HG03025 (cell line): ENCODE measurements around the gene HRH2.
"Not testable (repeated sequence)": the region's sequence is repeated elsewhere in the genome, so short reads cannot be mapped to it uniquely, and the experiment has no call there.

Source experiments
- ATAC-seq: cut with Tn5 transposase; IDR thresholded peaks from one replicate; pipeline ENCODE4 v1.9.1; 2021; ENCODE audit warnings: mild to moderate bottlenecking, moderate library complexity; ENCODE audit not compliant: unreplicated experiment, low FRiP score

Gene HRH2

GRCh38 chr5:175709276-175709781 lies 51.5 kb downstream of the HRH2 start:
- no peak for ATAC-seq

GRCh38 chr5:175710326-175710725 lies 52.5 kb downstream of the HRH2 start:
- ATAC-seq: no peak

- ATAC-seq: no peak
Measured at GRCh38 chr5:175711031-175711430, 53.2 kb downstream of the HRH2 start.

- no peak for ATAC-seq
Measured at GRCh38 chr5:175711472-175712312, 53.8 kb downstream of the HRH2 start.

- no peak for ATAC-seq
Measured at GRCh38 chr5:175712313-175712680, 54.4 kb downstream of the HRH2 start.

GRCh38 chr5:175712681-175713085 lies 54.8 kb downstream of the HRH2 start:
- ATAC-seq: no peak

GRCh38 chr5:175713930-175714329 lies 56.1 kb downstream of the HRH2 start:
- ATAC-seq: no peak

GRCh38 chr5:175714479-175715085 lies 56.7 kb downstream of the HRH2 start:
- no peak for ATAC-seq

- ATAC-seq: no peak
Measured at GRCh38 chr5:175715627-175716522, 58.0 kb downstream of the HRH2 start.

GRCh38 chr5:175717837-175718236 lies 60.0 kb downstream of the HRH2 start:
- ATAC-seq: no peak

- no peak for ATAC-seq
Measured at GRCh38 chr5:175718401-175719108, 60.7 kb downstream of the HRH2 start.

- ATAC-seq: not testable (repeated sequence)
Measured at GRCh38 chr5:175719109-175719432, 61.2 kb downstream of the HRH2 start.

GRCh38 chr5:175724314-175725275 lies 66.7 kb downstream of the HRH2 start:
- no peak for ATAC-seq

- ATAC-seq: no peak
Measured at GRCh38 chr5:175728316-175728715, 70.4 kb downstream of the HRH2 start.

- no peak for ATAC-seq
Measured at GRCh38 chr5:175728885-175729828, 71.3 kb downstream of the HRH2 start.

GRCh38 chr5:175729829-175730277 lies 72.0 kb downstream of the HRH2 start:
- ATAC-seq: peak; percentile 73

- no peak for ATAC-seq
Measured at GRCh38 chr5:175731172-175731571, 73.3 kb downstream of the HRH2 start.
